Peyer's patch (tissue), 4 donors: Measurements from ENCODE around the gene RPL41. TPM values are rescaled to one million over a fixed set of nuclear protein-coding genes. Genes with fewer than 3 reads are reported as not detected.

Experiments used
- DNase-seq, 3 donors: peaks; one replicate each; pipeline ENCODE4 v3.0.0-alpha.2; 2017 to 2019
- H3K27ac ChIP-seq, 4 donors: fragments of 200-600 bp; sonication (generic); one replicate each; pipeline ENCODE4 v1.5.1; 2016 to 2019
- H3K27me3 ChIP-seq, 2 donors: fragments of 200-600 bp; sonication (generic); one replicate each; pipeline ENCODE4 v1.5.1; 2019
- H3K36me3 ChIP-seq, 3 donors: fragments of 200-600 bp; sonication (generic); one replicate each; pipeline ENCODE4 v1.5.1; 2016 to 2019
- H3K4me1 ChIP-seq, 4 donors: fragments of 200-600 bp; sonication (generic); one replicate each; pipeline ENCODE4 v1.5.1; 2016 to 2019
- H3K4me3 ChIP-seq, 4 donors: fragments of 200-600 bp; sonication (generic); 1 replicate in 3 of 4; 2 replicates in 1 of 4; pipeline ENCODE4 v1.5.1; 2016 to 2019; ENCODE audit warnings: mild to moderate bottlenecking in 1 of 4
- H3K9me3 ChIP-seq, 4 donors: fragments of 200-600 bp; sonication (generic); one replicate each; pipeline ENCODE4 v1.5.1; 2016 to 2019; ENCODE audit warnings: mild to moderate bottlenecking in 1 of 4
- CTCF ChIP-seq, 6 experiments: fragments of 450-650 bp in 4 of 6; fragments of 200-600 bp in 2 of 6; sonication (generic) in 1 of 6; IDR thresholded peaks; one replicate each; pipeline ENCODE4 v1.5.1; 2017 to 2019; ENCODE audit warnings: antibody characterized with exemption in 6 of 6, mild to moderate bottlenecking in 3 of 6, moderate library complexity in 1 of 6
- POLR2A ChIP-seq, 2 donors: fragments of 450-650 bp; IDR thresholded peaks; one replicate each; pipeline ENCODE4 v1.5.1; 2017; ENCODE audit warnings: antibody characterized with exemption in 2 of 2, mild to moderate bottlenecking in 2 of 2, moderate library complexity in 2 of 2
- total RNA-seq, 4 donors: library from RNA; depleted of rRNA; stranded (reverse); fragments of >200 nt; gene quantifications; one replicate each; pipeline ENCODE4 v1.1.0, GENCODE V29; 2016

The RPL41 gene
- total RNA-seq, 4 donors from 2014 or later, result 1,852 to 2,996 (median 2,194) TPM

GRCh38 chr12:56134897-56135296 lies 18.5 kb downstream of the RPL41 start:
- no peak overlapping the region for H3K27ac ChIP-seq
- H3K4me1 ChIP-seq, result peaks cover 0 to 7% (median 5%) of the 10 kb centered on the region in 4 donors
- peaks cover 0 to 89% (median 0%) of the 10 kb centered on the region in 3 donors for H3K36me3 ChIP-seq
- no peak for DNase-seq
- H3K4me3 ChIP-seq, result no peak overlapping the region
- no peaks in the 10 kb centered on the region for H3K9me3 ChIP-seq
- no peak for TF ChIP-seq POLR2A (IDR thresholded peaks at IDR 0.05)
- TF ChIP-seq CTCF (IDR thresholded peaks at IDR 0.05), result no peak
- no peaks in the 10 kb centered on the region for H3K27me3 ChIP-seq

GRCh38 chr12:56137853-56138571 lies 21.6 kb downstream of the RPL41 start:
- no peak for DNase-seq
- H3K4me1 ChIP-seq, result no peaks in the 10 kb centered on the region
- H3K4me3 ChIP-seq, result no peak overlapping the region
- no peaks in the 10 kb centered on the region for H3K27me3 ChIP-seq
- no peak overlapping the region for H3K27ac ChIP-seq
- TF ChIP-seq CTCF (IDR thresholded peaks at IDR 0.05) (no peak), POLR2A (IDR thresholded peaks at IDR 0.05) (no peak)
- no peaks in the 10 kb centered on the region for H3K9me3 ChIP-seq
- H3K36me3 ChIP-seq, result peaks cover 0 to 93% (median 0%) of the 10 kb centered on the region in 3 donors

GRCh38 chr12:56141946-56142784 lies 25.7 kb downstream of the RPL41 start:
- no peak for TF ChIP-seq CTCF (IDR thresholded peaks at IDR 0.05)
- no peak for TF ChIP-seq POLR2A (IDR thresholded peaks at IDR 0.05)
- no peak for DNase-seq
- Histone ChIP-seq H3K4me3 (no peak overlapping the region), H3K9me3 (no peaks in the 10 kb centered on the region), H3K27ac (no peak overlapping the region), H3K27me3 (no peaks in the 10 kb centered on the region), H3K36me3 (peaks cover 0 to 74% (median 0%) of the 10 kb centered on the region in 3 donors), H3K4me1 (peaks cover 0 to 11% (median 0%) of the 10 kb centered on the region in 4 donors)

- Histone ChIP-seq H3K9me3 (no peaks in the 10 kb centered on the region), H3K4me1 (peaks cover 0 to 13% (median 0%) of the 10 kb centered on the region in 4 donors), H3K27ac (peak overlapping the region in 3 of 4 donors; percentile 18 to 53 (median 32)), H3K36me3 (peaks cover 0 to 64% (median 0%) of the 10 kb centered on the region in 3 donors), H3K27me3 (no peaks in the 10 kb centered on the region), H3K4me3 (no peak overlapping the region)
- DNase-seq, result no peak
- TF ChIP-seq POLR2A (IDR thresholded peaks at IDR 0.05) (no peak), CTCF (IDR thresholded peaks at IDR 0.05) (no peak)
Observed at GRCh38 chr12:56143217-56143616, 26.8 kb downstream of the RPL41 start.

GRCh38 chr12:56143870-56144269 lies 27.4 kb downstream of the RPL41 start:
- no peak for TF ChIP-seq POLR2A (IDR thresholded peaks at IDR 0.05)
- no peak for TF ChIP-seq CTCF (IDR thresholded peaks at IDR 0.05)
- no peak for DNase-seq
- H3K4me3 ChIP-seq, result no peak overlapping the region
- H3K36me3 ChIP-seq, result peaks cover 0 to 57% (median 0%) of the 10 kb centered on the region in 3 donors
- H3K27me3 ChIP-seq, result no peaks in the 10 kb centered on the region
- peaks cover 0 to 13% (median 0%) of the 10 kb centered on the region in 4 donors for H3K4me1 ChIP-seq
- no peaks in the 10 kb centered on the region for H3K9me3 ChIP-seq
- H3K27ac ChIP-seq, result peak overlapping the region in 3 of 4 donors; percentile 2 to 53 (median 18)
